Naive thymus-derived CD8-positive, alpha-beta T cell (primary cell): ENCODE data around the gene SPATA32. TPM values are rescaled to one million over a fixed set of nuclear protein-coding genes. Genes with fewer than 3 reads are reported as not detected.

Source experiments
- ATAC-seq, 2 donors: fragments of 150-1000 bp; cut with Tn5 transposase in 1 of 2; sonication (Bioruptor Pico), chemical (Tn5 transposase) in 1 of 2; 1 replicate in 1 of 2; 2 replicates in 1 of 2; pipeline ENCODE4 v1.10.0; 2021; ENCODE audit warnings: mild to moderate bottlenecking in 2 of 2, moderate library complexity in 2 of 2
- POLR2A ChIA-PET: fragments of 350-600 bp; sonication (Branson Sonifier 250); formaldehyde crosslinking; loops from one replicate; lab custom pipeline; 2021; ENCODE audit warnings: antibody characterized with exemption; lab: Charles Lee
- DNase-seq, 10 donors: peaks; one replicate each; pipeline versions ENCODE4 v3.0.0 to v3.0.0-alpha.2; 2020 to 2022
- H3K27ac Mint-ChIP-seq, 10 donors: one replicate each; pipeline ENCODE4 v1.8.0; 2020 to 2022; ENCODE audit warnings: mild to moderate bottlenecking in 10 of 10, mixed read lengths in 10 of 10, moderate library complexity in 4 of 10, inconsistent platforms in 1 of 10
- H3K27me3 Mint-ChIP-seq, 5 donors: one replicate each; pipeline ENCODE4 v1.8.0; 2021 to 2022; ENCODE audit warnings: mixed read lengths in 5 of 5
- H3K36me3 Mint-ChIP-seq, 3 donors: one replicate each; pipeline ENCODE4 v1.8.0; 2020 to 2022; ENCODE audit warnings: mixed read lengths in 3 of 3, mild to moderate bottlenecking in 2 of 3, inconsistent platforms in 1 of 3
- H3K4me1 Mint-ChIP-seq, 4 donors: one replicate each; pipeline ENCODE4 v1.8.0; 2021 to 2022; ENCODE audit warnings: mixed read lengths in 4 of 4
- H3K4me3 Mint-ChIP-seq, 10 donors: one replicate each; pipeline ENCODE4 v1.8.0; 2020 to 2022; ENCODE audit warnings: mild to moderate bottlenecking in 10 of 10, mixed read lengths in 10 of 10, moderate library complexity in 6 of 10, inconsistent platforms in 1 of 10
- H3K9me3 Mint-ChIP-seq, 9 donors: one replicate each; pipeline ENCODE4 v1.8.0; 2020 to 2022; ENCODE audit warnings: mixed read lengths in 9 of 9, mild to moderate bottlenecking in 3 of 9, inconsistent platforms in 1 of 9, moderate library complexity in 1 of 9
- polyA plus RNA-seq, 3 donors: library from polyadenylated mRNA; unstranded; fragments of 300-500 nt; fragmentation: Illumina TruSeq; gene quantifications; one replicate each; pipeline ENCODE4 v1.2.3, GENCODE V29; 2021
- total RNA-seq, 8 experiments: library from RNA in 2 of 8; stranded (reverse) in 2 of 8; gene quantifications; one replicate each; pipeline ENCODE4 v1.2.3 and lab custom pipeline; 2021 to 2026

The SPATA32 gene
- total and polyA plus RNA-seq, 5 experiments from 2014 or later, result 0.30 to 0.81 (median 0.47) TPM

GRCh38 chr17:45292696-45293412 lies 31.0 kb upstream of the SPATA32 start:
- H3K27me3 Mint-ChIP-seq, result no peaks in the 10 kb centered on the region
- POLR2A ChIA-PET, result interaction anchor here (1.3 to 1.8 kb wide), 3 partner anchors 20 to 26 kb away, joined by 4 to 9 read pairs (median 5); partner anchors contain the start of gene MAP3K14
- no peak overlapping the region for H3K4me3 Mint-ChIP-seq

DNA sequence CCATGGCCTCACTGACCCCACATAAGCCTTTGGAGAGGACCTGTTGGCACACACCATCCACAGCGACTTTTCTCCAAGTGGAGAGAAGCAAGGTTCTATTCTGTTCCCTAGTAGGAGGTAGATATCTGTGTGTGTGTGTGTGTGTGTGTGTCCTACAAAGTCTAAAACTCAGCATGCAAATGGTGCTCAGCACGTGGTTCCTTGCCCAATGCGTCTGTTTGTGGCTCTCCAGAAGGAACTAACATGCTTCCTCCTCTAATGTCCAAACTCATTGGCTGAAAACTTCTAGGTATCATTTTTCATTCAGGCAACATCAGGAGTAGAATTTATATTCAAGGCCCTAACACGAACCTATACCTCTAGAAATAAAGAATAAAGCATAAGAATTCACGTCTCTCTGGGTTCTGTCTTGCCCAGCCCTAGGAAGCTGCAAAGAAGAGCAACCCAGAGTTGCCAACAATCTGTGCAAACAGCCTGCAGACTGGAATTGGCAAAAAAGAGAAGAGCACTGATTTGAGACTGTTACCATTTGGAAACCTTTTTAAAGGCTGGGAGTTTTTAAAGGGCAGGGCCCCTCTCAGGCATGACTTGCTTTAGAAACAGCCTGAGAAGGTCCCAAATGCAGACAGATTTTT lies 29.4 kb upstream of the SPATA32 start:
- POLR2A ChIA-PET, result interaction anchor here (0.9 to 1.8 kb wide), 2 partner anchors 25 to 26 kb away, joined by 3 to 5 read pairs; partner anchors contain the start of gene MAP3K14
- no peak for ATAC-seq
- H3K36me3 Mint-ChIP-seq, result peaks cover 0 to 57% (median 0%) of the 10 kb centered on the region in 3 donors
- H3K4me3 Mint-ChIP-seq, result no peak overlapping the region
- no peak for DNase-seq
- H3K9me3 Mint-ChIP-seq, result no peaks in the 10 kb centered on the region
- H3K27ac Mint-ChIP-seq, result peak overlapping the region in 8 of 10 donors; percentile 26 to 88 (median 73)
- no peaks in the 10 kb centered on the region for H3K27me3 Mint-ChIP-seq
- peaks cover 20 to 55% (median 47%) of the 10 kb centered on the region in 4 donors for H3K4me1 Mint-ChIP-seq

More at GRCh38 chr17:45292696-45293412, 31.0 kb upstream of the SPATA32 start:
- Mint-ChIP-seq H3K36me3 (peaks cover 0 to 49% (median 0%) of the 10 kb centered on the region in 3 donors), H3K9me3 (no peaks in the 10 kb centered on the region), H3K27ac (peak overlapping the region in 9 of 10 donors; percentile 47 to 88 (median 68)), H3K4me1 (peaks cover 24 to 69% (median 61%) of the 10 kb centered on the region in 4 donors)
- DNase-seq (no peak), ATAC-seq (no peak)

DNA sequence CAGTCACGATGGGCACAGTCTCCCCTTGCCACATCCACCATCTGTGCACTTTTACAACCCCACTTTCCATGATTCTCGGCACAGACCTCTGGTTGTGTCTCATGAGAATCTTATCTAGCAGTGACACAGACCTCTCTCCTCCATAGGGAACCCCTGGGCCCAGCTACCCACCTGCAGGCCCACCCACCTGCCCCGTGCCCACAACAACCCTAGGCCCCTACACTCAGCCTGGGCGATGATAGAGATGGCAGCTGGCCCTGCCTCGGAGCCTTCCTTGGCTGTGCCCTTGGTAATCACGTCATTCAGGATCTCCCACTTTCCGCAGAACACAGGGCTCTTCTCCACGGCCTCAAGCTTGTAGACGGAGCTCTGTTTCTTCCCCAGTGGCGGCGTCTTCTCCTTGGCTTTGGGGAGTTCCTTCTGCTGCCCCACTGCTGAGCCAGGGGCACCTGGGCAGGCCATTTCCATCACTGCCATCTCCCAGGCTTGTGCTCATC lies 28.4 kb upstream of the SPATA32 start:
- no peak overlapping the region for H3K4me3 Mint-ChIP-seq
- ATAC-seq, result no peak
- peaks cover 0 to 59% (median 2%) of the 10 kb centered on the region in 3 donors for H3K36me3 Mint-ChIP-seq
- H3K27me3 Mint-ChIP-seq, result no peaks in the 10 kb centered on the region
- H3K4me1 Mint-ChIP-seq, result peaks cover 16 to 45% (median 37%) of the 10 kb centered on the region in 4 donors
- peak overlapping the region; percentile 11 to 88 (median 68) for H3K27ac Mint-ChIP-seq
- POLR2A ChIA-PET, result no interaction called here
- DNase-seq, result peak in 1 of 10 donors; percentile 53
- H3K9me3 Mint-ChIP-seq, result no peaks in the 10 kb centered on the region

GRCh38 chr17:45289301-45290268 lies 27.7 kb upstream of the SPATA32 start:
- Mint-ChIP-seq H3K4me3 (no peak overlapping the region), H3K27me3 (no peaks in the 10 kb centered on the region), H3K9me3 (no peaks in the 10 kb centered on the region), H3K4me1 (peaks cover 16 to 42% (median 34%) of the 10 kb centered on the region in 4 donors), H3K27ac (peak overlapping the region in 9 of 10 donors; percentile 11 to 88 (median 66)), H3K36me3 (peaks cover 0 to 62% (median 7%) of the 10 kb centered on the region in 3 donors)
- no peak for ATAC-seq
- POLR2A ChIA-PET, result no interaction called here
- peak in 1 of 10 donors; percentile 59 for DNase-seq

GRCh38 chr17:45288825-45289224 lies 26.9 kb upstream of the SPATA32 start:
- Mint-ChIP-seq H3K27ac (peak overlapping the region in 4 of 10 donors; percentile 48 to 88 (median 72)), H3K9me3 (no peaks in the 10 kb centered on the region), H3K36me3 (peaks cover 0 to 69% (median 7%) of the 10 kb centered on the region in 3 donors), H3K27me3 (no peaks in the 10 kb centered on the region), H3K4me3 (no peak overlapping the region), H3K4me1 (peaks cover 13 to 37% (median 32%) of the 10 kb centered on the region in 4 donors)
- POLR2A ChIA-PET, result no interaction called here
- ATAC-seq, result no peak
- no peak for DNase-seq

GRCh38 chr17:45287526-45288500 lies 25.9 kb upstream of the SPATA32 start:
- peak in 1 of 10 donors; percentile 43 for DNase-seq
- Mint-ChIP-seq H3K27ac (peak overlapping the region in 4 of 10 donors; percentile 15 to 74 (median 54)), H3K4me1 (peaks cover 10 to 30% (median 29%) of the 10 kb centered on the region in 4 donors), H3K9me3 (no peaks in the 10 kb centered on the region), H3K4me3 (no peak overlapping the region), H3K27me3 (no peaks in the 10 kb centered on the region), H3K36me3 (peaks cover 0 to 79% (median 7%) of the 10 kb centered on the region in 3 donors)
- no peak for ATAC-seq
- POLR2A ChIA-PET, result interaction anchor here (1.0 to 1.1 kb wide), 2 partner anchors 25 to 29 kb away, joined by 3 to 4 read pairs; partner anchors contain the start of gene MAP3K14

- POLR2A ChIA-PET, result interaction anchor here (1.3 to 2.4 kb wide), 2 partner anchors 28 to 31 kb away, joined by 3 to 8 read pairs; partner anchors contain the start of gene MAP3K14
- Mint-ChIP-seq H3K4me3 (no peak overlapping the region), H3K27me3 (no peaks in the 10 kb centered on the region), H3K36me3 (peaks cover 0 to 86% (median 10%) of the 10 kb centered on the region in 3 donors), H3K27ac (peak overlapping the region in 3 of 10 donors; percentile 34 to 53 (median 43)), H3K9me3 (no peaks in the 10 kb centered on the region), H3K4me1 (peaks cover 8 to 26% (median 19%) of the 10 kb centered on the region in 4 donors)
- DNase-seq (no peak), ATAC-seq (no peak)
These were observed 24.4 kb upstream of the SPATA32 start for GRCh38 chr17:45286286-45286685.

DNA sequence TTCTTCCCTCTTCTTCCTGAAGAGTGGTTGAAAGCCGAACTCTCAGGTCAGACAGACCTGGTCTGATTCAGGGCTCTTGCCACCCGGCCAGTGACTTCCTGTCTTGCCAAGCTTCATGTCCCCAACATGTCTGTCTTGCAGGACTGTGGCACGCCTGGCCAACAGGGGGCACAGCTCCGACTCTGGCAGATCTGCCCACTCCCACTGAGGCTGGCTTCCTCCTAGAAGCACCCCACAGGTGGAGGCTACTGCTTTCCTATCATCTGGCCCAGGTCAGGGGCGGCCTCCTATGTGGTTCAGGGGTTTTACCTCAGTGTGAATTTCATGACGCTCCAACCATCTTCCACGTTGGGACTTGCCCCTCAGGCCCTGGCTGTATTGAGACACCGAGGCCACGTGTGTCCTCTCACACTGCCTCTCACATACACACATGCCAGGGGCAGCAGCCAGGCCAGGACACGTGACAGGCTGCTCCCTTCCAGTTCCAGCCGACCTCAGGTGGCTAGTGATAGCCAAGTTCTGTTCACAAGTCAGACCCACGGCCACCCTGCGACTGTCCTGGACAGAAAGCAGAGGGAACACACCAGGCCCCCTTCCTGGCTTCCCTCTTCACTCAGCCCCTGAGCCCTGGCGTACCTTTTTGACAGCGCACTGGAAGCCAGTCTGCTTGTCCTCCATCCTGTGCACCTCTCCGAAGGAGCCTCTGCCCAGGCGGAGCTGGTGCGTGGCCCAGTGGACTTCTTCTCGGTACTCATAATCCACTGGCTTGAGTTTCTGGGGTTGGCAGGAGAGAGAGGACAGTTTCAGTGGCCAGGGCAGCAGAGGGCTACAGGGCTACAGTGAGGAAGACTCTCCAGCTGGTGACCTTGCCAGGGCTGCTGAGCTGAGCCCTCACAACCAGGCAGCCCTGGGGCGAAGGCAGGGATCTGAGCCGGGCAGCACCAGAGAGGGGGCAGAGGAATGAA lies 22.6 kb upstream of the SPATA32 start:
- H3K9me3 Mint-ChIP-seq, result no peaks in the 10 kb centered on the region
- H3K4me3 Mint-ChIP-seq, result no peak overlapping the region
- H3K27ac Mint-ChIP-seq, result peak overlapping the region in 9 of 10 donors; percentile 36 to 87 (median 71)
- H3K4me1 Mint-ChIP-seq, result peaks cover 2 to 24% (median 11%) of the 10 kb centered on the region in 4 donors
- DNase-seq, result peak in 7 of 10 donors; percentile 12 to 68 (median 27)
- peak in 1 of 2 donors; percentile 50 for ATAC-seq
- H3K27me3 Mint-ChIP-seq, result no peaks in the 10 kb centered on the region
- H3K36me3 Mint-ChIP-seq, result peaks cover 0 to 83% (median 10%) of the 10 kb centered on the region in 3 donors
- POLR2A ChIA-PET, result interaction anchor here (0.6 to 2.4 kb wide), 5 partner anchors 10 to 67 kb away, joined by 3 to 11 read pairs (median 4); partner anchors contain the start of gene MAP3K14

GRCh38 chr17:45283711-45284110 lies 21.8 kb upstream of the SPATA32 start:
- ATAC-seq (no peak), DNase-seq (no peak)
- no peaks in the 10 kb centered on the region for H3K9me3 Mint-ChIP-seq
- H3K4me1 Mint-ChIP-seq, result peaks cover 4 to 24% (median 11%) of the 10 kb centered on the region in 4 donors
- H3K27me3 Mint-ChIP-seq, result no peaks in the 10 kb centered on the region
- POLR2A ChIA-PET, result interaction anchor here (1.2 to 2.4 kb wide), 3 partner anchors 11 to 33 kb away, joined by 4 to 11 read pairs (median 8); partner anchors contain the start of gene MAP3K14
- H3K36me3 Mint-ChIP-seq, result peaks cover 0 to 83% (median 10%) of the 10 kb centered on the region in 3 donors
- peak overlapping the region in 9 of 10 donors; percentile 36 to 78 (median 60) for H3K27ac Mint-ChIP-seq
- H3K4me3 Mint-ChIP-seq, result no peak overlapping the region
